K562 (cell line): ENCODE data around the gene PMM1. TPM values are rescaled to one million over a fixed set of nuclear protein-coding genes. Genes with fewer than 3 reads are reported as not detected.

Experiments
- ATAC-seq: fragments of 200-7000 bp; cut with Tn5 transposase; 3 replicates; pipeline ENCODE4 v1.9.1; 2020; ENCODE audit warnings: moderate library complexity
- BruUV-seq: library from RNA; stranded (reverse); fragments of 400-500 nt; replicated peaks from 2 replicates; lab custom pipeline; 2021; lab: Mats Ljungman, UMichigan
- CTCF ChIA-PET: fragments of 300-600 bp; formaldehyde crosslinking; extraction: SDS; loops from one replicate; lab custom pipeline; 2021; ENCODE audit warnings: low intra/inter-chr PET ratio; lab: Yijun Ruan, JAX
- POLR2A ChIA-PET: fragments of 300-600, 350-650 bp; sonication (Branson Sonifier 250); formaldehyde crosslinking; extraction: SDS; loops from one replicate; lab custom pipeline; 2021; ENCODE audit warnings: antibody characterized with exemption, inconsistent platforms; lab: Yijun Ruan, JAX
- DNase-seq, 4 experiments: peaks; one replicate each; pipeline versions ENCODE4 v3.0.0 to v3.0.0-alpha.2; 2011 to 2018; ENCODE audit warnings: low spot score in 3 of 4, mixed read lengths in 3 of 4; ENCODE audit errors: extremely low read depth in 1 of 4
- FAIRE-seq: peaks from 2 replicates; lab custom pipeline; 2011; peaks lifted over from hg19 to GRCh38; lab: Jason Lieb, UNC
- H2AFZ ChIP-seq: 2 replicates; pipeline ENCODE4 v1.6.0; 2011; ENCODE audit warnings: low read depth, low read length, control low read depth, inconsistent platforms
- H3K27ac ChIP-seq: fragments of 200-600 bp; 3 replicates; pipeline ENCODE4 v1.8.0; 2011; ENCODE audit warnings: low read depth, mild to moderate bottlenecking, control low read depth, inconsistent platforms, low read length, moderate library complexity, mixed read lengths; ENCODE audit errors: extremely low read depth
- H3K27me3 ChIP-seq, 2 experiments: fragments of 300-600 bp in 1 of 2; 2 replicates in 1 of 2; 3 replicates in 1 of 2; pipeline versions ENCODE4 v1.6.0 to v1.8.0; 2011; ENCODE audit warnings: inconsistent platforms in 2 of 2, low read length in 2 of 2, mild to moderate bottlenecking in 1 of 2, mixed read lengths in 1 of 2, moderate library complexity in 1 of 2; ENCODE audit not compliant: control insufficient read depth in 2 of 2, insufficient read depth in 2 of 2
- H3K36me3 ChIP-seq: fragments of 300-600 bp; 3 replicates; pipeline ENCODE4 v1.8.0; 2011; ENCODE audit warnings: mild to moderate bottlenecking, low read length, inconsistent platforms; ENCODE audit not compliant: control insufficient read depth, insufficient read depth
- H3K4me1 ChIP-seq, 2 experiments: fragments of 200-600 bp in 1 of 2; replicated peaks in 1 of 2; 2 replicates in 1 of 2; 3 replicates in 1 of 2; pipeline versions ENCODE4 v1.5.1 to v1.8.0; 2011; ENCODE audit warnings: inconsistent platforms in 2 of 2, low read length in 2 of 2, mild to moderate bottlenecking in 1 of 2, mixed read lengths in 1 of 2, moderate library complexity in 1 of 2; ENCODE audit not compliant: control insufficient read depth in 2 of 2, insufficient read depth in 2 of 2
- H3K4me2 ChIP-seq: 2 replicates; pipeline ENCODE4 v1.6.1; 2011; ENCODE audit warnings: low read length, control low read depth, inconsistent platforms, mixed read lengths; ENCODE audit not compliant: insufficient read depth
- H3K4me3 ChIP-seq: fragments of 200-600 bp; sonication (generic), shearing (Covaris generic); 2 replicates; pipeline ENCODE4 v1.5.1; 2016; ENCODE audit warnings: control low read depth, inconsistent platforms
- H3K79me2 ChIP-seq: fragments of 200-600 bp; 3 replicates; pipeline ENCODE4 v1.8.0; 2011; ENCODE audit warnings: low read length, inconsistent platforms; ENCODE audit not compliant: control insufficient read depth, insufficient read depth
- H3K9ac ChIP-seq, 2 experiments: 2 replicates each; pipeline versions ENCODE4 v1.6.0 to v1.6.1; 2011; ENCODE audit warnings: low read depth in 2 of 2, low read length in 2 of 2, control low read depth in 1 of 2, inconsistent platforms in 1 of 2, mild to moderate bottlenecking in 1 of 2, mixed read lengths in 1 of 2; ENCODE audit not compliant: insufficient read depth in 1 of 2
- H3K9me1 ChIP-seq: one replicate; pipeline ENCODE4 v1.6.0; 2011; ENCODE audit warnings: inconsistent platforms, mild to moderate bottlenecking, low read length, moderate library complexity; ENCODE audit not compliant: control insufficient read depth, insufficient read depth
- H3K9me3 ChIP-seq: replicated peaks from 2 replicates; pipeline ENCODE4 v1.5.1; 2011; ENCODE audit warnings: low read depth, low read length, inconsistent platforms; ENCODE audit not compliant: control insufficient read depth, insufficient read depth
- H4K20me1 ChIP-seq: replicated peaks from 2 replicates; pipeline ENCODE4 v1.6.1; 2011; ENCODE audit warnings: low read length, inconsistent platforms, mixed read lengths; ENCODE audit not compliant: control insufficient read depth, insufficient read depth
- GATA2 ChIP-seq: sonication (generic); formaldehyde crosslinking; IDR thresholded peaks from 2 replicates; pipeline ENCODE4 v1.4.0; 2020; ENCODE audit warnings: mild to moderate bottlenecking, missing genetic modification reagents
- PML ChIP-seq: IDR thresholded peaks from 2 replicates; pipeline ENCODE4 v1.6.1; 2012; ENCODE audit warnings: low read length, inconsistent platforms
- RNF219 ChIP-seq: fragments of 250-450 bp; sonication (Bioruptor Pico); IDR thresholded peaks from 2 replicates; pipeline ENCODE4 v1.5.0; 2022; ENCODE audit warnings: mild to moderate bottlenecking
- SIN3B ChIP-seq: fragments of 450-650 bp; IDR thresholded peaks from 2 replicates; pipeline ENCODE4 v1.6.1; 2017; ENCODE audit warnings: low read depth, mild to moderate bottlenecking, moderate library complexity
- THRAP3 ChIP-seq: fragments of 450-650 bp; IDR thresholded peaks from 2 replicates; pipeline ENCODE4 v1.6.1; 2016; ENCODE audit warnings: mild to moderate bottlenecking, inconsistent platforms, borderline replicate concordance
- ZFP36 ChIP-seq: fragments of 150-350 bp; IDR thresholded peaks from 2 replicates; pipeline ENCODE4 v1.6.1; 2018; ENCODE audit warnings: low read length, low read depth; ENCODE audit not compliant: partially characterized antibody
- ZNF57 ChIP-seq: fragments of 450-650 bp; formaldehyde crosslinking; IDR thresholded peaks from 2 replicates; pipeline ENCODE4 v1.4.0; 2020; ENCODE audit warnings: mild to moderate bottlenecking, moderate library complexity
- ZNF592 ChIP-seq: fragments of 450-650 bp; IDR thresholded peaks from 2 replicates; pipeline ENCODE4 v1.6.1; 2017; ENCODE audit warnings: antibody characterized with exemption, mild to moderate bottlenecking
- WGBS: fragments of 100-300 bp; shearing (Covaris generic); methylation state at CpG from one replicate; pipeline ENCODE4 v1.1.6; 2016; ENCODE audit warnings: low coverage, mixed read lengths; ENCODE audit not compliant: insufficient coverage; ENCODE audit errors: missing lambda C conversion rate; 5-methylcytosine and 5-hydroxymethylcytosine counted together
- in situ Hi-C: fragments of 300-500 bp; cut with MboI; formaldehyde crosslinking; loops from 4 replicates; pipeline ENCODE4 v1.15.0; 2018; ENCODE audit warnings: inconsistent platforms, mixed read lengths
- intact Hi-C: fragments of 100-400 bp; cut with micrococcal nuclease; formaldehyde crosslinking; loops from 2 replicates; pipeline ENCODE4 v1.14.2; 2022
- polyA plus RNA-seq, 8 experiments: library from polyadenylated mRNA; depleted of rRNA in 4 of 8; stranded (reverse) in 5 of 8; unstranded in 3 of 8; fragments of >200 nt; fragmentation: Nextera tagmentation in 2 of 8; fragmentation: Illumina TruSeq in 1 of 8; extraction: Ambion mirVana in 2 of 8; extraction: Trizol in 1 of 8; gene quantifications; 2 replicates each; pipeline versions ENCODE4 v1.2.1 to v1.2.3, GENCODE V29; 2011 to 2014; ENCODE audit warnings: inconsistent platforms in 1 of 8, missing spikeins in 1 of 8
- total RNA-seq, 7 experiments: library from RNA; depleted of rRNA in 6 of 7; stranded (reverse); fragments of >200 nt in 6 of 7; fragmentation: Illumina TruSeq in 2 of 7; extraction: Trizol in 2 of 7; gene quantifications; 2 replicates each; pipeline versions ENCODE4 v1.2.1 to v1.2.3, GENCODE V29; 2011 to 2021; ENCODE audit warnings: low replicate concordance in 1 of 7

Gene PMM1
- total and polyA plus RNA-seq, 9 of the 15 experiments (the other 6 are each of a cell fraction or from before 2014, with no cell fraction given), result 10.2 to 31.7 (median 20.3) TPM

GRCh38 chr22:41598891-41599635, 9.4 kb upstream of the PMM1 start:
- ATAC-seq, result no peak
- no TSS peak for BruUV-seq
- in situ Hi-C loops (no loop called here), intact Hi-C loops (no loop called here)
- H2AFZ ChIP-seq, result no peak overlapping the region
- H3K4me1 ChIP-seq, result peaks cover 32 to 35% of the 10 kb centered on the region in 2 experiments
- no peak overlapping the region for H3K9ac ChIP-seq
- H3K9me1 ChIP-seq, result peaks cover 6% of the 10 kb centered on the region
- no peak for DNase-seq
- H3K79me2 ChIP-seq, result no peaks in the 10 kb centered on the region
- H3K36me3 ChIP-seq, result peaks cover 36% of the 10 kb centered on the region
- H3K4me2 ChIP-seq, result no peak overlapping the region
- POLR2A ChIA-PET, result interaction anchor here (1.5 kb wide), 1 partner anchor 9 kb away, joined by 8 read pairs; the partner anchor contains the start of gene PMM1
- H3K9me3 ChIP-seq, result no peaks in the 10 kb centered on the region
- no peak overlapping the region for H3K27ac ChIP-seq
- H4K20me1 ChIP-seq, result no peaks in the 10 kb centered on the region
- WGBS, result 65% methylated on average over 8 of the region's 8 CpGs
- FAIRE-seq, result no peak
- CTCF ChIA-PET, result no interaction called here
- no peaks in the 10 kb centered on the region for H3K27me3 ChIP-seq
- H3K4me3 ChIP-seq, result no peak overlapping the region
- TF ChIP-seq SIN3B, result no peak
- TF ChIP-seq GATA2 (CRISPR knock-in tag), result 0 out of 2 replicates have a peak, but pooled peaks have one; percentile 16
- no peak for TF ChIP-seq ZFP36
- TF ChIP-seq PML, result no peak

GRCh38 chr22:41598081-41598480, 8.4 kb upstream of the PMM1 start:
- H3K9ac ChIP-seq, result peak overlapping the region in 1 of 2 experiments; percentile 60; a peak in 1 of 4 replicates
- WGBS, result 49% methylated on average over 5 of the region's 5 CpGs
- TF ChIP-seq ZNF57, result no peak
- TF ChIP-seq RNF219 (CRISPR knock-in tag), result no peak
- TF ChIP-seq ZNF592, result 0 out of 2 replicates have a peak, but pooled peaks have one; percentile 19
- TF ChIP-seq THRAP3, result no peak

More at GRCh38 chr22:41598081-41598480, 8.4 kb upstream of the PMM1 start:
- Histone ChIP-seq H3K9me3 (no peaks in the 10 kb centered on the region), H3K9me1 (peaks cover 6% of the 10 kb centered on the region), H3K4me2 (no peak overlapping the region), H3K36me3 (peaks cover 30% of the 10 kb centered on the region), H3K4me3 (no peak overlapping the region), H3K4me1 (peaks cover 24 to 33% of the 10 kb centered on the region in 2 experiments), H2AFZ (no peak overlapping the region), H3K79me2 (no peaks in the 10 kb centered on the region), H3K27ac (peak overlapping the region; percentile 44; the same call in 2 of the 3 replicates), H4K20me1 (no peaks in the 10 kb centered on the region), H3K27me3 (no peaks in the 10 kb centered on the region)
- intact Hi-C loops (no loop called here), in situ Hi-C loops (no loop called here)
- DNase-seq (peak in 1 of 4 experiments; percentile 55), FAIRE-seq (peak; percentile 73), ATAC-seq (peak; percentile 72)
- ChIA-PET CTCF (interaction anchor here (0.7 to 0.9 kb wide), 2 partner anchors 43 to 44 kb away, joined by 3 read pairs; no protein-coding TSS in a partner anchor), POLR2A (interaction anchor here (0.6 to 1.5 kb wide), 6 partner anchors 8 to 99 kb away, joined by 3 to 8 read pairs (median 4); partner anchors contain the start of gene PMM1)
- no TSS peak for BruUV-seq
